Inferior parietal cortex (tissue), 1 donor: ENCODE data around the gene KBTBD2.
"Not testable (repeated sequence)": the region's sequence is repeated elsewhere in the genome, so short reads cannot be mapped to it uniquely, and the experiment has no call there.

Source experiments
- DNase-seq: peaks from one replicate; pipeline ENCODE4 v3.0.0-alpha.2; 2016; ENCODE audit errors: extremely low spot score

Gene KBTBD2

DNA sequence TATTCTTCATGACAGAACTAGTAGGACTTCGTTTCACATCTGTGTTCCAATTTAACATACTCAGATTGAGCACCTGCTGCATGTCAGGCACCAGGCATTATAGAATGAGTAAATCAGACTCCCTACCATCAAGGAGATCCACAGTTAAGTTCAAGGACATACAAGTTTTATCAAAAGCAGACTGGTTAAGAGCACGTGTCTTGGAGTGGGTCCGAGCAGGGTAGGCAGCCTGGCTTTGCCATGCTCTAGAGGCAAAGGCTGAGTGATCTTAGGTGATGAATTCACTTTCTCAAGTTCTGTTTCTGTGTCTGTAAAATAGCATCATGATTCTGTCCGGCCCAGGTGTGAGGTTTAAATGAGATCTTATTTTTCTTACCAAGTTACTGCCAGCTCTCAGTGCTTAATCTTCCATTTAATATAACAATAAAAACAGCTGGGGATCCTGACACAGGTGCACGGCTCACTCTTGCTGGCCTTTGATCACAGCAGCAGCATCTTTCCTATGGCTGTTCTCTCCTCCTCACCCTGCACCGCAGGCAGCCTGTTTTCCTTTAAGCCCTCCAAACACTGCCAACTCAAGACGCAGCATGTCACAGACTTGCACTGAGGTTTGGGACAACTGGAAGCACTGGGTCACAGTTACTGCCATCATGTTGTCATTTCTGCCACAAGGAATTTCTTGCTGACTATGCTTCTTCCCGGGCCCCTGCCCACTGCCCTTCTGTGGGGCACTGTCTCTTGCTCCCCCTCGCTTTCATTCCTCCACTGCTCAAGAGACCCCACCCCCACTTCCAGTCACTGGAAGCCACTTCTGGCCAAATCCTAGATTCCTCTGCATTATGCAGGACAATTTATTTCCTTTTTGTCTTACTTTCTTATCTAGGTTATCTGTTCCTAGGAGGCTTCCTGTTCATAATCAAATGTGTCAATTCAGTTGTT, 35.5 kb downstream of the KBTBD2 start:
- DNase-seq = not testable (repeated sequence)

- DNase-seq = not testable (repeated sequence)
These were observed 40.9 kb downstream of the KBTBD2 start for GRCh38 chr7:32850654-32851053.

DNA sequence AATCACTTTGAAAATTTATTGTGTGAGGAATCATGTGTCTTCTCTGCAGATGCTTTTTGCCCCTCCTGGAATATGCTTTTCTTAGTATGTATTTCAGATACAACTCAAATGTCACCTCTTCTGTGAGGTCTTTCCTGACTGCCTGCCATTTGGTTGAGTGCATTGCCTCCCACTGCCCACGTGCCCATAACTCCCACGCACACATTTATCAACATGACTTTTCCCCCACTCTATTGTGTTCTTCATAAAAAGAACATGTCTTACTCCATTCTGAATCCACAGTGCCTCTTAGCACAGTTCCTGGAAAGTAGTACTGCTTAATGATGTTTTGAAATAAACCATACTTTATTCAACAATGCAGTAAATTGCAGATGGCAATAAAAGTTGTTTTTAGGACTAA, 42.9 kb downstream of the KBTBD2 start:
- not testable (repeated sequence) for DNase-seq

- DNase-seq = peak; percentile 80
These were observed 44.8 kb downstream of the KBTBD2 start for GRCh38 chr7:32846630-32847225.

DNA sequence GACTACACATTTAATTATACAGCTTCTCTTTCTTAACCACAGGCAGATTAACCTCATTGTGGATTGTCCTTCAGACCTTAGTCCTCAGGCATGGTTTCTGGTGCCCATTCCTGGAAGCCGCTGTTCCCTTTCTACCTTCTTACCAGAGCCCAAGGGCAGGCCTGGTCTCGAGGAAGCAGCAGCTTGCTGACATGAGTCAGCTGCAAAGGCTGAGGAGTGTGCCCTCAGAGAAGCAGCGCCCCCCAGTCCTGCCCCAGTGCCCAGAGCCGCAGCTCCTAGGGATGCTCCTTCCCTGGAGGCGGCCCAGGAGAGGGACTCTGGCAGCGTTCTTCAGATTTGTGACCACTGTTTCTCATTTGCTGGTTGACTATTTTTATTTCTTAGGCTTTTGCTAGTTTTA, 46.8 kb downstream of the KBTBD2 start:
- DNase-seq = not testable (repeated sequence)

- DNase-seq = not testable (repeated sequence)
These were observed 47.8 kb downstream of the KBTBD2 start for GRCh38 chr7:32843763-32844162.

DNA sequence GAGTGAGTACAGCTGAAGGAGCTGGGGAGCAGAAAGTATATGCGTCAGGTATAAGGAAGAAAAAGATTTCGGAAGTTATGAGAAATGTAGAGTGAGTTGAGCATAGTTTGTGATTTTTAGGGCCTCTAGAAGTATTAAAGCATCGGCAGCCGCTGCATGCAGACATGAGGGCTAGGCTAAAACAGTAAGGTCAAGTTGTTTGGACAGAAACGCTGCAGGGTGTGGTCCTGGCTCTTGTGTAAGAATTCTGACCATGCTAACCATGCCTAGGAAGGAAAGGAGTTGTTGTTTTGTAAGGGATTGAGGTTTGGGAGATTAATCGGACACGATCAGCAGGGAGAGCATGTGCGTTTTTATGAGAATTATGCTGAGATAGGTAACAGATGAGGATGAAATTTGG, 51.7 kb downstream of the KBTBD2 start:
- DNase-seq = not testable (repeated sequence)

DNA sequence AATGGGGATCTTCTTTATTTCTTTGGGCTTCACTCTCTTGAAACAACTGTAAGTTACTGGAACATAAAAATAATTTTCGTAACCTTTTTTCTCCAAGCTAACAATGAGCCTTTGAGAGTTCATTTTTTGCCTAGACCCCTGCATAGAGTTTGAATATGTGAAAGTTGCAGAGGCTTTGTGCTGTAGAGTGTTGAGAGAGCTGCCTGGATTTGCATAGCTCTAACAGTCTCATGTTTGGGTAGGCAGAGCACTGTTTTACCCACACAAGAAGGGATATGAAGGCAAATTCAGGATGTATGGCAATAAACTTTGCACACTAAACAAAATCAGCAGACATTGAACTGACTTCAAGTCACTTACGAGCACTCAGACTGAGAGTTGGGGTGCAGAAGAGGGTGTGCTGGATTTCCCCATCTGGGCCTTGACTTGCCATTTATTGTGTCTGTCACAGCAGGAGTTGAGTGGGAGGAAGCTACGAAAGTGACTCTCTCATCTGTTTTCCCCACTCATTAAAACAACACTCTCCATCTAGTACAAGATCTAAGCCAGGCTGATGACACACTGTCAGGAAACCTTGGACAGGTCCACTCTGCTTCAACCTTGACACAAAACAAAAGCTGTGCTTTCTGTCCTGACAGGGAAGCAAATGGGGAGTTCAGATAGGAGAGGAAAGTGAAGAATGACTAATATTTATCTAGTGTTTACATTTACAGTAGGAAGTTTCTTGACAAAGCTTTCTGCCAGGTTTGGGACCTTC, 62.4 kb downstream of the KBTBD2 start:
- not testable (repeated sequence) for DNase-seq
